SK-N-MC (cell line): ENCODE measurements around the gene ESF1.

Experiments used
- EZH2 ChIP-seq: fragments of 200-600 bp; sonication (generic); IDR thresholded peaks from one replicate; pipeline ENCODE4 v1.6.1; 2017; ENCODE audit warnings: antibody characterized with exemption
- FOXP2 ChIP-seq: optimal IDR thresholded peaks from 2 replicates; pipeline ENCODE3; 2011; ENCODE audit warnings: mild to moderate bottlenecking, moderate library complexity; ENCODE audit not compliant: insufficient read depth; ENCODE audit errors: extremely low read length, control extremely low read depth
- POLR2AphosphoS5 ChIP-seq: IDR thresholded peaks from 2 replicates; pipeline ENCODE4 v1.6.1; 2012; ENCODE audit warnings: mild to moderate bottlenecking, low read depth, low read length, borderline replicate concordance

DNA sequence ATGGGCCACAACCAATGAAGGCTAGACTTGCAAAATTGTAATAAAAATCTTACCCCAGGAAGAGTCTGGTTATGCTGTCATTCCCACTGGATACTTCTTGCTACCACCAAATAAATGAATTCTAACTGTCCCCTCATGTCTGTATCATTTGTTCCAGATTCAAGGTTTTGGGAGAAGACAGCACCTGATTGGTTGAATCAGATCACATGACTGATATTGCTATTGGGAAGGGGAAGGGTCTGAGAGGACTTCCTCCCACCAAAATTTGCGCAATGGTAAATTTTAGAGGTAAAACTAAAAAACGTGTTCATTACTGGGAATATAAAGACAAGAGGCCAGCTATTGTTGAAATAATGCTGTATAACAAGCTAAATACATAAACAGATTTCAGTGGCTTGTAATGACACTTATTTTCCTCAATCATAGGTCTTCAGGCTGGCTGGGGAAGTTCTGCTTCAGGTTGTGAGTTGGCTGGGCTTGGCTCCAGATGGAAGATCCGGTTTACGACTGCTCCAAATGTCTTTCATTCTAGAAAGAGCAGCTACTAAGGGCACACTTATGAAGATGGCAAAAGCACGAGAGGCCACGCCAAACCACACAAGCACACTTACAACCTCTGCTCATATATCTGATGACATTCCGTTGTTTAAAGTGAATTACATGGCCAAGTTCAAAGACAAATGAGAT, 118.9 kb downstream of the ESF1 start:
- TF ChIP-seq EZH2 (no peak), POLR2AphosphoS5 (no peak), FOXP2 (no peak)
